ENCODE measurements around the gene P2RY11.

P2RY11 gene

DNA sequence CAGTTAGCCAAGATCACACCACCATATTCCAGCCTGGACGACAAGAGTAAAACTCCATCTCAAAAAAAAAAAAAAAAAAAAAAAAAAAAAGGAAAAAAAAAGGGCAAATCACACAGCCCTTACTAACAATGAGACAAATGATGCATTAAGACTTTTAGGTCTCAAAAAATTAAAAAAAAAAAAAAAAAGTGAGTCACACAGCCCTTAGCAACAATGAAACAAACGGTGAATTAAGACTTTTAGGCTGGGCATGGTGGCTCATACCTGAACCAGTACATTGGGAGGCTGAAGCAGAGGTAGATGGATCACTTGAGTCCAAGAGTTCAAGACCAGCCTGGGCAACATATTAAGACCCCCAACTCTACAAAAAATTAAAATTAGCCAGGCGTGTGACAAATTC is 40.6 kb downstream of the P2RY11 start:
- TF ChIP-seq YY1 (IDR thresholded peaks at IDR 0.05; ENCODE audit: low read depth) = no peak
- no peak for TF ChIP-seq CEBPB (IDR thresholded peaks at IDR 0.05)
- no peak for TF ChIP-seq TAF1 (IDR thresholded peaks at IDR 0.05; ENCODE audit: low read depth)
- TF ChIP-seq, protein P1, sequence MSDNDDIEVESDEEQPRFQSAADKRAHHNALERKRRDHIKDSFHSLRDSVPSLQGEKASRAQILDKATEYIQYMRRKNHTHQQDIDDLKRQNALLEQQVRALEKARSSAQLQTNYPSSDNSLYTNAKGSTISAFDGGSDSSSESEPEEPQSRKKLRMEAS (IDR thresholded peaks at IDR 0.05) = no peak
- no peak for TF ChIP-seq EP300 (IDR thresholded peaks at IDR 0.05; ENCODE audit: borderline replicate concordance)
- no peak for TF ChIP-seq TCF12 (IDR thresholded peaks at IDR 0.05; ENCODE audit: low read depth)
- TF ChIP-seq EGR1 (IDR thresholded peaks at IDR 0.05) = no peak
- TF ChIP-seq TEAD4 (IDR thresholded peaks at IDR 0.05) = no peak
- no peak for TF ChIP-seq NFIC (IDR thresholded peaks at IDR 0.05)
- TF ChIP-seq FOXM1 (IDR thresholded peaks at IDR 0.05; ENCODE audit: borderline replicate concordance, low read depth) = no peak
- TF ChIP-seq CREB1 (IDR thresholded peaks at IDR 0.05; ENCODE audit: low read depth) = no peak
- TF ChIP-seq, protein P2, sequence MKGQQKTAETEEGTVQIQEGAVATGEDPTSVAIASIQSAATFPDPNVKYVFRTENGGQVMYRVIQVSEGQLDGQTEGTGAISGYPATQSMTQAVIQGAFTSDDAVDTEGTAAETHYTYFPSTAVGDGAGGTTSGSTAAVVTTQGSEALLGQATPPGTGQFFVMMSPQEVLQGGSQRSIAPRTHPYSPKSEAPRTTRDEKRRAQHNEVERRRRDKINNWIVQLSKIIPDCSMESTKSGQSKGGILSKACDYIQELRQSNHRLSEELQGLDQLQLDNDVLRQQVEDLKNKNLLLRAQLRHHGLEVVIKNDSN (IDR thresholded peaks at IDR 0.05) = no peak
- no peak for TF ChIP-seq ZBTB7A (IDR thresholded peaks at IDR 0.05; ENCODE audit: low read depth)
- TF ChIP-seq, protein P3, sequence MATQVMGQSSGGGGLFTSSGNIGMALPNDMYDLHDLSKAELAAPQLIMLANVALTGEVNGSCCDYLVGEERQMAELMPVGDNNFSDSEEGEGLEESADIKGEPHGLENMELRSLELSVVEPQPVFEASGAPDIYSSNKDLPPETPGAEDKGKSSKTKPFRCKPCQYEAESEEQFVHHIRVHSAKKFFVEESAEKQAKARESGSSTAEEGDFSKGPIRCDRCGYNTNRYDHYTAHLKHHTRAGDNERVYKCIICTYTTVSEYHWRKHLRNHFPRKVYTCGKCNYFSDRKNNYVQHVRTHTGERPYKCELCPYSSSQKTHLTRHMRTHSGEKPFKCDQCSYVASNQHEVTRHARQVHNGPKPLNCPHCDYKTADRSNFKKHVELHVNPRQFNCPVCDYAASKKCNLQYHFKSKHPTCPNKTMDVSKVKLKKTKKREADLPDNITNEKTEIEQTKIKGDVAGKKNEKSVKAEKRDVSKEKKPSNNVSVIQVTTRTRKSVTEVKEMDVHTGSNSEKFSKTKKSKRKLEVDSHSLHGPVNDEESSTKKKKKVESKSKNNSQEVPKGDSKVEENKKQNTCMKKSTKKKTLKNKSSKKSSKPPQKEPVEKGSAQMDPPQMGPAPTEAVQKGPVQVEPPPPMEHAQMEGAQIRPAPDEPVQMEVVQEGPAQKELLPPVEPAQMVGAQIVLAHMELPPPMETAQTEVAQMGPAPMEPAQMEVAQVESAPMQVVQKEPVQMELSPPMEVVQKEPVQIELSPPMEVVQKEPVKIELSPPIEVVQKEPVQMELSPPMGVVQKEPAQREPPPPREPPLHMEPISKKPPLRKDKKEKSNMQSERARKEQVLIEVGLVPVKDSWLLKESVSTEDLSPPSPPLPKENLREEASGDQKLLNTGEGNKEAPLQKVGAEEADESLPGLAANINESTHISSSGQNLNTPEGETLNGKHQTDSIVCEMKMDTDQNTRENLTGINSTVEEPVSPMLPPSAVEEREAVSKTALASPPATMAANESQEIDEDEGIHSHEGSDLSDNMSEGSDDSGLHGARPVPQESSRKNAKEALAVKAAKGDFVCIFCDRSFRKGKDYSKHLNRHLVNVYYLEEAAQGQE (IDR thresholded peaks at IDR 0.05; ENCODE audit: low read depth) = no peak
- no peak for TF ChIP-seq RAD21 (IDR thresholded peaks at IDR 0.05; ENCODE audit: low read depth)

DNA sequence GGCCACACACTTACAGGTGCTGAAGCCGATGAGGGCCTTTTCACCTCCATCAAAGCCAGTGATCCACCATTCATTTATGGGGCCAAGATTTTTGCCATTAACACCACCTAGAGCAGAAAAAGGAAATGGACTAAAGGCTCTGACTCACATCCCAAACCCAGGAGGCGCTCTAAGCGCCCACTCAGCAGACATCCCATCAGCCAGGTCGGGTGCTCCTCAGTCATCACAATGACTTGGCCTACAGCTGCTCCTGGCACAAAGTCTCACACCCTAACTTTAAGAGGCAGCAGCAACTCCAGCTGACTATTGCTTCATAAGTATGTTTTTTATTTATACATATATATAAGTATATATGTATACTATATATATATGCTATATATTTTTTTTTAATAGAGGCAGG is 44.3 kb downstream of the P2RY11 start:
- TF ChIP-seq NFIC (IDR thresholded peaks at IDR 0.05) (no peak), TCF12 (IDR thresholded peaks at IDR 0.05; ENCODE audit: low read depth) (no peak), RAD21 (IDR thresholded peaks at IDR 0.05; ENCODE audit: low read depth) (no peak)
- TF ChIP-seq, protein P2 (IDR thresholded peaks at IDR 0.05) = no peak

DNA sequence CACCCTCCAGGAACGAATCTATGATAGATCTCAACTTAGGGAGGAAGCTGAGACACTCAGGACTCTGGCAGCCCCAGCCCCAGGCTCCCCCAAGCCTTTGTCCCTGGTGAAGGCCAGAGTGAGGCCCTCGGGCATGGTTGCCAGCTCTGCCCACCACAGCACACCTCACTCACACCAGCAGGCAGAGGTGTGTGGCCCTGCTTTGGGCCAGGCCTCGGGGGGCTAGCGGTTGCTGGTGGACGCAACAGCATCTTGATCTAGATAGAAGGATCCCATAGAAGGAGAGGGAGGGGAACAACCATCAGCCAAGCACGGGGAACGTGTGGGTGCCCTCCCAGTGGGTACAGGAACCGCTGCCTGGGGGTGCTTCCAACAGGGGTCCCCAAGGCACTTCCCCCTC is 46.6 kb downstream of the P2RY11 start:
- TF ChIP-seq TCF12 (IDR thresholded peaks at IDR 0.05; ENCODE audit: low read depth) = no peak
- TF ChIP-seq RAD21 (IDR thresholded peaks at IDR 0.05; ENCODE audit: low read depth) = no peak
- TF ChIP-seq FOXM1 (IDR thresholded peaks at IDR 0.05; ENCODE audit: borderline replicate concordance, low read depth) = no peak
- no peak for TF ChIP-seq EP300 (IDR thresholded peaks at IDR 0.05; ENCODE audit: borderline replicate concordance)
- TF ChIP-seq NFIC (IDR thresholded peaks at IDR 0.05) = no peak
- TF ChIP-seq, protein P3 (IDR thresholded peaks at IDR 0.05; ENCODE audit: low read depth) = no peak
- TF ChIP-seq CREB1 (IDR thresholded peaks at IDR 0.05; ENCODE audit: low read depth) = no peak
- TF ChIP-seq, protein P2 (IDR thresholded peaks at IDR 0.05) = no peak
- TF ChIP-seq, protein P1 (IDR thresholded peaks at IDR 0.05) = no peak
- no peak for TF ChIP-seq TEAD4 (IDR thresholded peaks at IDR 0.05)
- no peak for TF ChIP-seq YY1 (IDR thresholded peaks at IDR 0.05; ENCODE audit: low read depth)
- no peak for TF ChIP-seq EGR1 (IDR thresholded peaks at IDR 0.05)
- TF ChIP-seq ZBTB7A (IDR thresholded peaks at IDR 0.05; ENCODE audit: low read depth) = no peak
- no peak for TF ChIP-seq CEBPB (IDR thresholded peaks at IDR 0.05)
- no peak for TF ChIP-seq TAF1 (IDR thresholded peaks at IDR 0.05; ENCODE audit: low read depth)

DNA sequence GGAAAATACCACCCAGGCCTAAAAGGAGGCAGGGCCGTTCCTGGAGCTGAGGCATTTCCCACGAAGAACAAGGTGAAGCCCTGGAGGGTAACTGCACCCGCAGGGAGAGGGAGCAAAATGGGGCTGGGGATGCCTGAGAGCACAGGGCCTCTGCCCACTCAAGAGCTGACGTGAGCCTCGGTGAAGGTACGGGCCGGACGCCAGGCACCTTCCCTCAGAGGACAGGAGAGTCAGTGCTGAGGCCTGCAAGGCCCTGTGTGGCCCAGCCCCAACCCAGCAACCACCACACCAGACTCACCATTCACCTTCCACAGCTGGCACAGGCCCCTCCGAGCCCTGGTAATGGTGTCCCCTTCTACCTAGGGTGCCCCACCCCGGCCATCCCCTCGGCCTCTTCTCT is 47.0 kb downstream of the P2RY11 start:
- TF ChIP-seq YY1 (IDR thresholded peaks at IDR 0.05; ENCODE audit: low read depth) (no peak), EGR1 (IDR thresholded peaks at IDR 0.05) (no peak), CREB1 (IDR thresholded peaks at IDR 0.05; ENCODE audit: low read depth) (no peak), CEBPB (IDR thresholded peaks at IDR 0.05) (no peak), TEAD4 (IDR thresholded peaks at IDR 0.05) (no peak), ZBTB7A (IDR thresholded peaks at IDR 0.05; ENCODE audit: low read depth) (no peak), RAD21 (IDR thresholded peaks at IDR 0.05; ENCODE audit: low read depth) (no peak), EP300 (IDR thresholded peaks at IDR 0.05; ENCODE audit: borderline replicate concordance) (no peak), NFIC (IDR thresholded peaks at IDR 0.05) (no peak), TAF1 (IDR thresholded peaks at IDR 0.05; ENCODE audit: low read depth) (no peak), FOXM1 (IDR thresholded peaks at IDR 0.05; ENCODE audit: borderline replicate concordance, low read depth) (no peak), TCF12 (IDR thresholded peaks at IDR 0.05; ENCODE audit: low read depth) (no peak)
- TF ChIP-seq, protein P2 (IDR thresholded peaks at IDR 0.05) = no peak
- TF ChIP-seq, protein P1 (IDR thresholded peaks at IDR 0.05) = no peak
- TF ChIP-seq, protein P3 (IDR thresholded peaks at IDR 0.05; ENCODE audit: low read depth) = no peak

All from Ishikawa (cell line).